ENCODE data around the gene TMEM14C.
"Not testable (repeated sequence)": the region's sequence is repeated elsewhere in the genome, so short reads cannot be mapped to it uniquely, and the experiment has no call there.

Gene TMEM14C

DNA sequence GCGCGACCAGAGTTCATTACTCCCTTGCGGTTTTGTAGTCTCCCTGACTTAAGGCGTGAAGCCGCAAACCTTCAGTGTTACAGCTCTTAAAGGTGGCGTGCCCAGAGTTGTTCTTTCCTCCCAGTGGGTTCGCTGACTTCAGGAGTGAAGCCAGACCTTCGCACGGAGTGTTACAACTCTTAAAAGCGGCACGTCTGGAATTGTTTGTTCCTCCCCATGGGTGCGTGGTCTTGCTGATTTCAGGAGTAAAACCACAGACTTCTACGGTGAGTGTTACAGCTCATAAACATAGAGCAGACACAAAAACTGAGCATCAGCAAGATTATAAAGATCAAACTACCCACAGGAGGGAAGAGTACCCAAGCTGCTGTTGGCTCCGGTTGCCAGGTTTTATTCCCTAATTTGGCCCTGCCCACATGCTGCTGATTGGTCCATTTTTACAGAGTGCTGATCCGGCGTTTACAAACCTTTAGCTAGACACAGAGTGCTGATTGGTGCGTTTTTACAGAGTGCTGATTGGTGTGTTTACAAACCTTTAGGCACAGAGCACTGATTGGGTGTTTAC, 10.4 kb downstream of the TMEM14C start:
- Mint-ChIP-seq H3K9me3 (no peaks in the 10 kb centered on the region), H3K36me3 (peaks cover 6 to 23% of the 10 kb centered on the region in 2 donors), H3K4me3 (no peak overlapping the region), H3K4me1 (peaks cover 1 to 6% of the 10 kb centered on the region in 2 donors), H3K27me3 (no peaks in the 10 kb centered on the region), H3K27ac (no peak overlapping the region)
- DNase-seq, result no peak
- ATAC-seq (replicated peaks), result no peak

DNA sequence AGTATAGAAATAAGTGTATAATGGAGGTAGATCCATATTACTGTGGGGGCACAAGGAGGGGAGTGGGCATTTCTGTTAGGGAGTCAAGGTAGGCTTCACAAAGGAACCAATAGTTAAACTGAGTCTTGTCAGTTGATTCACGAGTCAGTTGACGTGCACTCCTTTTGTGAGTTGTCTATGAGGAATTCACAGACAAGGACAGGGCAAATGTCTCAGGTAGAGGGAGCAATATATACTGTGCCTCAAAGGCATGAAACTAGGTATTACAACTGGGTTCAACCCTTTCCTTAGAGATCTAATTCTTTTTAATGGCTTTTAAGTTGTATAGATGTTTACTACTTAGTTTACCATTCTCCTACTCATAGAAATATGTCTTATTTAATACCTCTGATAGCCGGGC, 11.0 kb downstream of the TMEM14C start:
- peaks cover 6 to 22% of the 10 kb centered on the region in 2 donors for H3K36me3 Mint-ChIP-seq
- H3K27me3 Mint-ChIP-seq, result no peaks in the 10 kb centered on the region
- DNase-seq (no peak), ATAC-seq (replicated peaks) (no peak)
- no peak overlapping the region for H3K27ac Mint-ChIP-seq
- H3K9me3 Mint-ChIP-seq, result no peaks in the 10 kb centered on the region
- H3K4me3 Mint-ChIP-seq, result no peak overlapping the region
- peaks cover 0 to 5% of the 10 kb centered on the region in 2 donors for H3K4me1 Mint-ChIP-seq

DNA sequence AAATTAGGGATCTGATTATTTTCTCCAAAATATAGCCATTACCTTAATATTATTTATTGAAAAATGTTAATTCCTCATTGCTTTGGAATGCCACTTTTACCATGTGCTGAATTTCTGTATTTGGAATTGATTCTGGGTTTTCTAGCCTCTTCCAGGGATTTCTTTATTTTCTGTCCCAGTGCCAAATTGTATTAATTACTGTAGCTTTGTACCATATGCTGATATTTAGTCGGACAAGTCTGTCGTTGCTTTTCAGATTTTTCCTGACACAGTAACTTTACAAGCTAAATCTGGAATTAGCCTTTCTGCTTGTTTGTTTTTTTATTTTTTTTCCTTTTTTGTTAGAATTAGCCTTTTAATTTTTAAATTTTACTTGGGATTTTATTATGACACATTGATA, 13.9 kb downstream of the TMEM14C start:
- Mint-ChIP-seq H3K27ac (no peak overlapping the region), H3K4me3 (no peak overlapping the region), H3K4me1 (no peaks in the 10 kb centered on the region), H3K9me3 (no peaks in the 10 kb centered on the region), H3K36me3 (peaks cover 6 to 17% of the 10 kb centered on the region in 2 donors), H3K27me3 (no peaks in the 10 kb centered on the region)
- DNase-seq (no peak), ATAC-seq (replicated peaks) (no peak)

DNA sequence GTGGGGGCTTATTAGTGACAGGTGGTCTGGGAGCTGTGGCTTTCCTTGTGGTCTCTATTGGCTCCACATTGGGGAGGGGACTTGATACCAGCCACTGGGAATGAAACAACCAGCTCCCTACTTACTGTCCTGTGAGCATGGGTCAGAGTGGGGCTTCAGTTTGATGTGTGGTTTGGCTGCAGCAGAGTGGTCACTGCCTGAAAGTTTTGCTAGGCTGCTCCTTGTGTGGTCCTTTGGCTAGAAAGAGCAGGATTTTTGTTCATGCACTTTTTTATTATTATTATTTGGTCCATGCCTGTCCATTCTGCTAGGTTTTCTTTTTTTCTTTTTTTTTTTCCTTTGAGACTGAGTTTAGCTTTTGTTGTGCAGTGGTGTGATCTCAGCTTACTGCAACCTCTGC, 17.2 kb downstream of the TMEM14C start:
- Mint-ChIP-seq H3K36me3 (peaks cover 3 to 9% of the 10 kb centered on the region in 2 donors), H3K27ac (no peak overlapping the region), H3K27me3 (no peaks in the 10 kb centered on the region), H3K9me3 (no peaks in the 10 kb centered on the region), H3K4me3 (no peak overlapping the region), H3K4me1 (peaks cover 0 to under 1% of the 10 kb centered on the region in 2 donors)
- ATAC-seq (replicated peaks), result no peak
- DNase-seq, result no peak

DNA sequence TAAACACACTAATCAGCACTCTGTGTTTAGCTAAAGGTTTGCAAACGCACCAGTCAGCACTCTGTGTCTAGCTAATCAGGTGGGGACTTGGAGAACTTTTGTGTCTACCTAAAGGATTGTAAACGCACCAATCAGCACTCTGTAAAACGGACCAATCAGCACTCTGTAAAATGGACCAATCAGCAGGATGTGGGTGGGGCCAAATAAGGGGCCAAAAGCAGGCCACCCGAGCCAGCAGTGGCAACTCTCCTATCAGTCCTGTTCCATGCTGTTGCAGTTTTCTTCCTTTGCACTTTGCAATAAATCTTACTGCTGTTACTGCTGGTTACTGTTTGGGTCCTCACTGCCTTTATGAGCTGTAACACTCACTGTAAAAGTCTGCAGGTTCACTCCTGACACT, 18.8 kb downstream of the TMEM14C start:
- H3K4me1 Mint-ChIP-seq; H3K9me3 Mint-ChIP-seq; DNase-seq; H3K27me3 Mint-ChIP-seq; H3K4me3 Mint-ChIP-seq; ATAC-seq (replicated peaks); H3K27ac Mint-ChIP-seq: not testable (repeated sequence)
- peaks cover 3 to 11% of the 10 kb centered on the region in 2 donors for H3K36me3 Mint-ChIP-seq

DNA sequence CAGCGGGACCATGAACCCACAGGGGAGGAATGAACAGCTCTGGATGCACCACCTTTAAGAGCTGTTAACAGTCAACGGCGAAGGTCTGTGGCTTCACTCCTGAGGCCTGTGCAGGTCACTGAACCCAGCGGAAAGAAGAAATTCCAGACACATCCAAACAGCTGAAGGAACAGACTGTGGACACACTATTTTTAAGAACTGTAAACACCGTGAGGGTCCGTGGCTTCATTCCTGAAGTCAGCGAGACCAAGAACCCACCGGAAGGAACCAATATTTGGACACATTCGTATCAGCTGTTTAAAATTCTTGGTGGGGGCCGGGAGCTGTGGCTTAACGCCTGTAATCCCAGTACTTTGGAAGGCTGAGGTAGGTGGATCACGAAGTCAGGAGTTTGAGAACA, 19.4 kb downstream of the TMEM14C start:
- Mint-ChIP-seq H3K36me3 (peaks cover 3 to 11% of the 10 kb centered on the region in 2 donors), H3K27ac (no peak overlapping the region), H3K9me3 (no peaks in the 10 kb centered on the region), H3K4me3 (no peak overlapping the region), H3K4me1 (peaks cover 7% of the 10 kb centered on the region in 2 donors), H3K27me3 (no peaks in the 10 kb centered on the region)
- DNase-seq (no peak), ATAC-seq (replicated peaks) (no peak)

DNA sequence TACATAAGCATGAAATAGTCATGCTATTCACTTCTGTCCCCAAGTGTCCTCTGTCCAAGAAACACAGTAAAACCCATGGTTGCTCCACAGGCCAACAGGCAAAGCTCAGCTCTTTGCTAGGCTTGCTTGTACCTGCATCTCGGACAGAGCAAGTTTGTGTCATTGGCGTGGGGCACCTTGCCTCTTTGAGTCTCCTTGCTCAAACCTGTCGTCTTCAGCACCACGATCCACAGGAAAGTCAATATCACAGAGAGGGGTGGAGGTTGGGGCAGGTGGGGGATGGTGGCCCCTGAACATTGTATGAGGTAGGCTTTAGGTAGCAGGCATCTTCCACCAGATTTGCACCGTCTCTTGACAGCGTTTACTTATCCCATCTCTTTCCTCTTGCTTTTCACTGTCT, 20.6 kb downstream of the TMEM14C start:
- Mint-ChIP-seq H3K27ac (no peak overlapping the region), H3K4me3 (no peak overlapping the region), H3K27me3 (no peaks in the 10 kb centered on the region), H3K4me1 (peaks cover 7 to 12% of the 10 kb centered on the region in 2 donors), H3K36me3 (peaks cover 3 to 11% of the 10 kb centered on the region in 2 donors), H3K9me3 (no peaks in the 10 kb centered on the region)
- no peak for DNase-seq
- no peak for ATAC-seq (replicated peaks)

DNA sequence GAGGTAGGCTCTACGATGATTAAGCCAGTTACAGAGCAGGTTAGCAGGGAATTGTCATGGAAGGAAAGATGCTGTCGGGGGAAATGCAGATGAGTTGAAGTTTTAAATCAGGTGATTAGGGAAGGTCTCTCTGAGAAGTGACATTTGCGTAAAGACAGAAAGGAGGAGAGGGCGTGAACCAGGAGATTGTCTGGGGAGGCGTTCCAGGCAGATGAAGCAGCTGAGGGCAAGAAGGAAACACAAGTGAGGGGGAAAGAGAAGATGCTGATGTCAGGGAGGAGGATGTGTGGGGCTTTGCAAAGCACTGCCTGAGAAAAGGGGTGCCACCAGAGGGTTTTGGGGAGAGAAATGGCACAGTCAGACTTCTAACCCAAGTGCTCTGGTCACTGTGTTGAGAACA, 22.2 kb downstream of the TMEM14C start:
- DNase-seq (no peak), ATAC-seq (replicated peaks) (no peak)
- peaks cover 10 to 24% of the 10 kb centered on the region in 2 donors for H3K4me1 Mint-ChIP-seq
- H3K4me3 Mint-ChIP-seq, result no peak overlapping the region
- no peaks in the 10 kb centered on the region for H3K27me3 Mint-ChIP-seq
- H3K9me3 Mint-ChIP-seq, result no peaks in the 10 kb centered on the region
- H3K27ac Mint-ChIP-seq, result no peak overlapping the region
- peaks cover 3 to 10% of the 10 kb centered on the region in 2 donors for H3K36me3 Mint-ChIP-seq

DNA sequence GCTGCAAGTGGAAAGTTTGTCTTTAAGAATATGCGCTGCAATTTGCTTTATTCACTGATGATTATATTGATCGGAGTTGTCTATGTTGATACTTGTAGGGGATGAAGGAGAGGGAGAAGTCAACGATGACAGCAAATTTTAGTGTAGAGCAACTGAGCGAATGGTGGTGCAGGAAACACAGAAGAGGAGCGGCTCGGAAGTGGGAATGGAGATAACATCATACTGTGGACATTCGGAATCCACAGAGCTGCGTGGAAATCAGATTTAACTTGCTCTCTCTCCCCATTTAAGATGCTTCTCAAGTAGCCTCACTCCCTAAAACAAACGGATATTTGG, 24.0 kb downstream of the TMEM14C start:
- Mint-ChIP-seq H3K27me3 (no peaks in the 10 kb centered on the region), H3K4me1 (peaks cover 13 to 34% of the 10 kb centered on the region in 2 donors), H3K27ac (peak overlapping the region; percentile 98), H3K9me3 (no peaks in the 10 kb centered on the region), H3K4me3 (peak overlapping the region; percentile 96), H3K36me3 (peaks cover 7 to 27% of the 10 kb centered on the region in 2 donors)
- DNase-seq (no peak), ATAC-seq (replicated peaks) (no peak)

DNA sequence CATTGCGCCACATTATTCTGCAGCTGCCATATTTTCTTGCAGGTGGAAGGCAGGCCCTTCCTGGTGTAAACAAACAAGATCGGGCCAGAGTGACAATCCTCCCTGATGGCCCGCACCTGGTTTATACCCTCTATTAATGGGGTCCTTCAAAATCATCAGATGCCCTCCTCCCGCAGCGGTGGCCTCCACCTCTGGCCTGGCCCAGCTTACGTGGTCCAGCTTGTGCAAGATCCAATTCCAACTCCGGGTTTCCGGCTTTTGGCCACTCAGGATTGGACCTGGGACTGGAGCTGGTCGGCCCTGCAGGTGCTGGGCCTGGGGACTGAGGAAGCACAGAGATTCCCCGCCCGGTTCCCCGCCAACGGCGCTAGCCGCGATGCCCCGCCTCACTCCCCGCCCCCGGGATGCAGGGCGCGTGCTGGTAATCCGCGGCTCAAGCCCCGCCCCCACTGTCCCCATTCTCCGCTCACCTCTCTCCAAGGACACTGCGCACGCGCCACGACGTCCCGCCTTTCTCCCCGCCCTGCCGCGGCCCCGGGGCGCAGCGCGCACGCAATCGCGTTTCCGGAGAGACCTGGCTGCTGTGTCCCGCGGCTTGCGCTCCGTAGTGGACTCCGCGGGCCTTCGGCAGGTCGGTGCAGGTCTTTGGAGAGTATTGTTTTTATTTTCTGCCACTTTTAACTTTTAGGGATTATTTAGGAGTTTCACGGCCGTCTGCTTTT, 24.5 kb downstream of the TMEM14C start, which contains the start of gene TMEM14B:
Gene TMEM14B, plus strand, starts transcription at position 555 of the 722 bp plus-strand sequence. CDS start 1,441 bp downstream, outside the sequence.
- Mint-ChIP-seq H3K4me3 (peak within 1 kb of the TSS; percentile 96), H3K9me3 (no peaks in the 10 kb centered on the region), H3K27me3 (no peaks in the 10 kb centered on the region), H3K27ac (peak within 1 kb of the TSS; percentile 98), H3K4me1 (peaks cover 13 to 34% of the 10 kb centered on the region in 2 donors), H3K36me3 (peaks cover 4 to 27% of the 10 kb centered on the region in 2 donors)
- peak; percentile 97 to 98 for ATAC-seq (replicated peaks)
- DNase-seq, result peak; percentile 98

DNA sequence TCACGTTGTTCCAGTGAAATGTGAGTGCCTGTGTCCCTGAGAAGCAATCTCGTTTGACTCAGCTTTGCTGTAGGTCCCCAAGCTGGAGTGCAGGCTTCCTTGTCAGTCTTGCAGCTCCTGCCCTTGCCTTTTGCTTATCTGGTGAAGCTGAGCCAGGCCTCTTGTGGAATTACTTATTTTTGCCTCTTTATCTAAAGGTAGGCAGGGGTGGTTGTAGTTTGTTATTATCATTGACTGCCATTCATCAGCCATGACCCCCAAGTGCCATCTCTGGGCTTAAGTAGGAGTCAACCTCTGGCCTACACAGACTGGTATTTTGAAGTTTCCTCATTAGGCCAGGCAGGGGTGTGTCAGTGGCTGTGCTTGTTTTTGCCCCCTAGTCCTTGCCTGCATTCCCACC, 26.9 kb downstream of the TMEM14C start:
- ATAC-seq (replicated peaks) (no peak), DNase-seq (no peak)
- no peaks in the 10 kb centered on the region for H3K9me3 Mint-ChIP-seq
- H3K36me3 Mint-ChIP-seq, result peaks cover 16 to 42% of the 10 kb centered on the region in 2 donors
- H3K27me3 Mint-ChIP-seq, result no peaks in the 10 kb centered on the region
- no peak overlapping the region for H3K4me3 Mint-ChIP-seq
- H3K4me1 Mint-ChIP-seq, result peaks cover 20 to 40% of the 10 kb centered on the region in 2 donors
- no peak overlapping the region for H3K27ac Mint-ChIP-seq

DNA sequence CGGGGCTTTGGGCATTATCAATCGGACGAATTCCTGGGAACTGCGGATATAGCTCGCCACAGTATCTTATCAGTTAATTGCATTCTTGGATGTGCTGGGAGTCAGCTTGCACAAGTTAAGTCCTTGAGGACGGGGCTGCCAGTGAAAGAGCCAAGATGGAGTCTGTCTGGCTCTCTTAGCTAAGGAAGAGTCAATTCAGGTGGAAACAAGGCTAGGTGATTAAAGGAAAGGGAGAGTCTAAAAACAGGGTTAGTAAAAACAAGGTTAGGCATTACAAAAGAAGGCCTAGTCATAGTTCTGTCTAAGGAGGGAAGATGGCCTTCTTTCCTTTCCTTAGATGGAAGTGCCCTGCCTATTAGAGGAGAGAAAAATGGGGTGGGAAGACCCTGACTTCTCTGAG, 27.7 kb downstream of the TMEM14C start:
- DNase-seq; H3K4me3 Mint-ChIP-seq; H3K9me3 Mint-ChIP-seq; H3K27me3 Mint-ChIP-seq; ATAC-seq (replicated peaks); H3K27ac Mint-ChIP-seq: not testable (repeated sequence)
- peaks cover 22 to 46% of the 10 kb centered on the region in 2 donors for H3K36me3 Mint-ChIP-seq
- peaks cover 21 to 49% of the 10 kb centered on the region in 2 donors for H3K4me1 Mint-ChIP-seq

DNA sequence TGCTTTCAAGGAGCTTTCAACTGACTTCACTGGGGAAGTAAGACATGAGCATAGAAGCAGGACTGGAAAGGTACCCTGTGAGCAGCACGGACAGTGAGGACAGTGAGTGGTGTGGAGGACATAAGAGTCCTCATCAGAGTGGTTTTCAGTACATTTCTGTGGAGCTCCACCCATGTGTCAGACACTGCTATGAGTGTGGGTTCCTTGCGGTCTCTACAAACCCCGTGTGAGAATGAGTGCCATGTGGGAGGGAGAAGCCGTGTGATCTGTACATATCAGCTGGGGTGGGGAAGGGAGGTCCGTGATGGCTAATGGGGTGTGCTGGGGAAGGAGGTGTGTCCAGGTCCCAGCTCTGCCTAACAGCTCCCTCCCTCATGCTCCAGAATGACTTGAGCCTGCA, 28.9 kb downstream of the TMEM14C start:
- not testable (repeated sequence) for H3K27ac Mint-ChIP-seq
- H3K4me1 Mint-ChIP-seq, result peaks cover 25 to 56% of the 10 kb centered on the region in 2 donors

DNA sequence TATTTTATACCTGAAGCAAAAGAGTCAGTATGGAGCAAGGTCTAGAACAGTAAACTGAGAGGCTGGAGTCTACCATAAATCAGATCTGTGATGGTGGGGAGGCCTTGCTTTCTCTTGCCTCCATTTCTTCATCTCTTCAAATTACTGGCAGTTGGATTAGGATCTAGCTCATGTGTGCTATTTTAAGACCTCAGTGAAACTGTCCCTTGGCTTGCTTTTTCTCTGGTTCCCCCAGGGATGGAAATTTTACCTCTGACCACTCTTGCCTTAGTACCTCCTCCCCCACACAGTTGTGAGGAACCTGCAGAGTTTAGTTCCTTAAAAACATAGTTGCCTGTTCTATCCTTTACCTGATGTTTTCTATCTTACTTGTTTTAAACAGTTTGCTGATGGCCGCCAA, 33.2 kb downstream of the TMEM14C start:
- ATAC-seq (replicated peaks) (peak; percentile 56 to 57), DNase-seq (no peak)
- peaks cover 25 to 39% of the 10 kb centered on the region in 2 donors for H3K4me1 Mint-ChIP-seq
- H3K4me3 Mint-ChIP-seq, result peak overlapping the region in 1 of 2 donors; percentile 26
- H3K27ac Mint-ChIP-seq, result peak overlapping the region; percentile 70
- no peaks in the 10 kb centered on the region for H3K9me3 Mint-ChIP-seq
- peaks cover 45 to 68% of the 10 kb centered on the region in 2 donors for H3K36me3 Mint-ChIP-seq
- no peaks in the 10 kb centered on the region for H3K27me3 Mint-ChIP-seq

More for the DNA sequence above, 28.9 kb downstream of the TMEM14C start:
- ATAC-seq (replicated peaks); H3K9me3 Mint-ChIP-seq; DNase-seq; H3K4me3 Mint-ChIP-seq; H3K27me3 Mint-ChIP-seq: not testable (repeated sequence)
- H3K36me3 Mint-ChIP-seq, result peaks cover 27 to 57% of the 10 kb centered on the region in 2 donors

DNA sequence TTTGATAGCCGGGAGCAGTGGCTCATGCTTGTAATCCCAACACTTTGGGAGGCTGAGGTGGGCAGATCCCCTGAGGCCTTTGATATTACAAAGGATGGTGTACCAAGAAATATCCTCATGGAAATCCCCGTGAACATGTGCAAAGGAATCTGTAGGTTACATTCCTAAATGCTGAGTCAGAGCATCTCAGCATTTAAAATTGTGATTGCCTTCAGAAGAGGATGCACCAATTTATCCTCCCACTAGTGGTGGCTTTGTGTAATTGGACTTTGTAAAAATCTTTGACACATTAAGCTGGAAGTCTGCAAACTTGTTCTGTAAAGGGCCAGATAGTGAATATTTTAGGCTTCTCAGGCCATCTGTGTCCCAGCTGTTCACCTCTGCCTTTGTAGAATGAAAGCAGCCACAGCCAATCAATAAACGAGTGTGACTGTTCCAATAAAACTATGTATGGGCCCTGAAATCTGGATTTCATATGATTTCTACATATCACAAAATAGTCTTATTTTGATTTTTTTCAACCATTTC, 36.5 kb downstream of the TMEM14C start:
- H3K4me3 Mint-ChIP-seq, result no peak overlapping the region
- peak; percentile 63 to 65 for ATAC-seq (replicated peaks)
- H3K27me3 Mint-ChIP-seq, result no peaks in the 10 kb centered on the region
- H3K9me3 Mint-ChIP-seq, result no peaks in the 10 kb centered on the region
- no peak for DNase-seq
- peak overlapping the region; percentile 80 for H3K27ac Mint-ChIP-seq
- H3K36me3 Mint-ChIP-seq, result peaks cover 33 to 50% of the 10 kb centered on the region in 2 donors
- H3K4me1 Mint-ChIP-seq, result peaks cover 19 to 36% of the 10 kb centered on the region in 2 donors
